Endothelial cell of umbilical vein (primary cell): ENCODE data around the gene UBE2K. TPM values are rescaled to one million over a fixed set of nuclear protein-coding genes. Genes with fewer than 3 reads are reported as not detected.
"Not testable (repeated sequence)": the region's sequence is repeated elsewhere in the genome, so short reads cannot be mapped to it uniquely, and the experiment has no call there.

Source experiments
- BruUV-seq: library from RNA; stranded (reverse); fragments of 400-500 nt; replicated peaks from 2 replicates; lab custom pipeline; 2021; lab: Mats Ljungman, UMichigan
- CTCF ChIA-PET: fragments of 300-600, 350-600 bp; sonication (Branson Sonifier 250); formaldehyde crosslinking; loops from one replicate; lab custom pipeline; 2021; ENCODE audit warnings: antibody characterized with exemption, inconsistent platforms; lab: Charles Lee
- POLR2A ChIA-PET: fragments of 300-600, 350-600 bp; sonication (Branson Sonifier 250); formaldehyde crosslinking; loops from one replicate; lab custom pipeline; 2021; ENCODE audit warnings: antibody characterized with exemption, inconsistent platforms; lab: Charles Lee
- DNase-seq: peaks from one replicate; pipeline ENCODE4 v3.0.0-alpha.2; 2011; ENCODE audit warnings: low read depth, low spot score
- FAIRE-seq: peaks from 2 replicates; lab custom pipeline; 2011; peaks lifted over from hg19 to GRCh38; lab: Jason Lieb, UNC
- H2AFZ ChIP-seq: 2 replicates; pipeline ENCODE4 v1.6.0; 2012; ENCODE audit warnings: low read depth, low read length, control low read depth, inconsistent platforms
- H3K27ac ChIP-seq: 2 replicates; pipeline ENCODE4 v1.5.1; 2011; ENCODE audit warnings: low read depth, mild to moderate bottlenecking, control low read depth, low read length, moderate library complexity; ENCODE audit not compliant: insufficient read depth
- H3K27me3 ChIP-seq, 2 experiments: 2 replicates each; pipeline versions ENCODE4 v1.6.0 to v1.6.1; 2011; ENCODE audit warnings: low read length in 2 of 2, mixed read lengths in 1 of 2; ENCODE audit not compliant: control insufficient read depth in 2 of 2, insufficient read depth in 2 of 2
- H3K36me3 ChIP-seq, 2 experiments: 2 replicates in 1 of 2; 3 replicates in 1 of 2; pipeline ENCODE4 v1.5.1; 2011; ENCODE audit warnings: low read length in 2 of 2, mild to moderate bottlenecking in 1 of 2, moderate library complexity in 1 of 2; ENCODE audit not compliant: control insufficient read depth in 2 of 2, insufficient read depth in 2 of 2; ENCODE audit errors: extremely low read depth in 1 of 2
- H3K4me1 ChIP-seq: 3 replicates; pipeline ENCODE4 v1.5.1; 2011; ENCODE audit warnings: mild to moderate bottlenecking, low read length; ENCODE audit not compliant: control insufficient read depth, insufficient read depth; ENCODE audit errors: extremely low read depth
- H3K4me2 ChIP-seq: 2 replicates; pipeline ENCODE4 v1.6.1; 2011; ENCODE audit warnings: low read length, control low read depth, mixed read lengths; ENCODE audit not compliant: insufficient read depth
- H3K4me3 ChIP-seq, 3 experiments: fragments of 200-600 bp in 1 of 3; sonication (generic), shearing (Covaris generic) in 1 of 3; replicated peaks in 1 of 3; 2 replicates each; pipeline ENCODE4 v1.5.1; 2011 to 2016; ENCODE audit warnings: control low read depth in 3 of 3, low read length in 3 of 3, mild to moderate bottlenecking in 2 of 3, inconsistent platforms in 1 of 3, low read depth in 1 of 3, moderate library complexity in 1 of 3; ENCODE audit not compliant: insufficient read depth in 1 of 3
- H3K79me2 ChIP-seq: 2 replicates; pipeline ENCODE4 v1.6.0; 2012; ENCODE audit warnings: low read length, inconsistent platforms; ENCODE audit not compliant: control insufficient read depth, insufficient read depth
- H3K9ac ChIP-seq: replicated peaks from 2 replicates; pipeline ENCODE3; 2011; ENCODE audit warnings: low read length, control low read depth; ENCODE audit not compliant: insufficient read depth; ENCODE audit errors: extremely low read depth
- H3K9me1 ChIP-seq: replicated peaks from 3 replicates; pipeline ENCODE4 v1.6.0; 2011; ENCODE audit warnings: mild to moderate bottlenecking, low read length; ENCODE audit not compliant: control insufficient read depth, insufficient read depth; ENCODE audit errors: extremely low read depth
- H3K9me3 ChIP-seq: replicated peaks from 2 replicates; pipeline ENCODE4 v1.5.1; 2012; ENCODE audit warnings: low read length, inconsistent platforms; ENCODE audit not compliant: control insufficient read depth, insufficient read depth
- H4K20me1 ChIP-seq: replicated peaks from 2 replicates; pipeline ENCODE3; 2011; ENCODE audit warnings: mild to moderate bottlenecking, low read length; ENCODE audit not compliant: control insufficient read depth, insufficient read depth; ENCODE audit errors: extremely low read depth
- MYC ChIP-seq: IDR thresholded peaks from one replicate; pipeline ENCODE4 v1.6.1; 2011; ENCODE audit warnings: mild to moderate bottlenecking, low read depth, low read length
- dilution Hi-C: fragments of 300-500 bp; cut with MboI; formaldehyde crosslinking; loops from one replicate; pipeline ENCODE4 v1.15.0; 2019; ENCODE audit warnings: low sequenced_read_pairs; ENCODE audit not compliant: extremely low pct_ligation_motif_present
- intact Hi-C: fragments of 100-400 bp; cut with micrococcal nuclease; formaldehyde crosslinking; loops from one replicate; pipeline ENCODE4 v1.10.0; 2022
- polyA plus RNA-seq, 4 experiments: library from polyadenylated mRNA; depleted of rRNA in 3 of 4; stranded (reverse) in 3 of 4; unstranded in 1 of 4; fragments of >200 nt; gene quantifications; 2 replicates each; pipeline versions ENCODE4 v1.2.1 to v1.2.3, GENCODE V29; 2011 to 2012; ENCODE audit warnings: missing spikeins in 1 of 4
- total RNA-seq: library from RNA; stranded (reverse); gene quantifications from 2 replicates; pipeline ENCODE4 v1.2.3, GENCODE V29; 2021

Gene UBE2K
- total and polyA plus RNA-seq, 2 donors (not counting 3 experiments of a cell fraction or from before 2014, with no cell fraction given): 32.5 to 97.8 TPM

DNA sequence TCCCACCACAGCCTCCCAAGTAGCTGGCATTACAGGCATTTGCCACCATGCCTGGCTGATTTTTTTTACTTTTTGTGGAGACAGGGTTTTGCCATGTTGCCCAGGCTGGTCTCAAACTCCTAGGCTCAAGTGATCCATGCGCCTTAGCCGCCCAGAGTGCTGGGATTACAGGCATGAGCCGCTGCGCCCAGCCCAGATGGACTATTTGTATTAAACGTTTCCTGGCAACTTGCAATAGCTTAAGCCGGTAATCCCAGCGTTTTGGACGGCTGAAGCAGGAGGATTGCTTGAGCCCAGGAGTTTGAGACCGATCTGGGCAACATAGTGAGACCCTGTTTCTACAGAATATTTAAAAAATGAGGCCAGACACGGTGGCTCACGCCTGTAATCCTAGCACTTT, 18.4 kb downstream of the UBE2K start:
- intact Hi-C loops: no loop called here
- TF ChIP-seq MYC: no peak
- H3K36me3 ChIP-seq: peaks cover 0 to 2% of the 10 kb centered on the region in 2 experiments
- ChIA-PET POLR2A (no interaction called here), CTCF (no interaction called here)
- H4K20me1 ChIP-seq: peaks cover 6% of the 10 kb centered on the region
- no peaks in the 10 kb centered on the region for H3K9me1 ChIP-seq
- FAIRE-seq (no peak), DNase-seq (no peak)
- no peak overlapping the region for H3K4me2 ChIP-seq
- no peaks in the 10 kb centered on the region for H3K27me3 ChIP-seq
- peaks cover 5% of the 10 kb centered on the region for H3K4me1 ChIP-seq
- BruUV-seq: no TSS peak
- dilution Hi-C loops: no loop called here
- peaks cover 96% of the 10 kb centered on the region for H3K79me2 ChIP-seq
- H3K4me3 ChIP-seq: no peak overlapping the region
- H3K9me3 ChIP-seq: no peaks in the 10 kb centered on the region
- no peak overlapping the region for H3K9ac ChIP-seq
- no peak overlapping the region for H2AFZ ChIP-seq
- no peak overlapping the region for H3K27ac ChIP-seq

DNA sequence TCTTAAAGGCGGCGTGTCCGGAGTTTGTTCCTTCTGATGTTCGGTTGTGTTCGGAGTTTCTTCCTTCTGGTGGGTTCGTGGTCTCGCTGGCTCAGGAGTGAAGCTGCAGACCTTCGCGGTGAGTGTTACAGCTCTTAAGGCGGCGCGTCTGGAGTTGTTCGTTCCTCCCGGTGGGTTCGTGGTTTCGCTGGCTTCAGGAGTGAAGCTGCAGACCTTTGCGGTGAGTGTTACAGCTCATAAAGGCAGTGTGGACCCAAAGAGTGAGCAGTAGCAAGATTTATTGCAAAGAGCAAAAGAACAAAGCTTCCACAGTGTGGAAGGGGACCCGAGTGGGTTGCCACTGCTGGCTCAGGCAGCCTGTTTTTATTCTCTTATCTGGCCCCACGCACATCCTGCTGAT, 19.8 kb downstream of the UBE2K start:
- CTCF ChIA-PET, H3K27me3 ChIP-seq, H3K36me3 ChIP-seq, dilution Hi-C loops, DNase-seq, BruUV-seq, H4K20me1 ChIP-seq, H3K27ac ChIP-seq, H3K9me3 ChIP-seq, H3K4me2 ChIP-seq, H3K4me1 ChIP-seq, POLR2A ChIA-PET, H2AFZ ChIP-seq, H3K9ac ChIP-seq, intact Hi-C loops, FAIRE-seq, H3K4me3 ChIP-seq, H3K9me1 ChIP-seq: not testable (repeated sequence)
- peaks cover 97% of the 10 kb centered on the region for H3K79me2 ChIP-seq
